Stimulated activated naive CD8-positive, alpha-beta T cell treated with anti-CD3 and anti-CD28 coated beads, Interleukin-15, Interleukin-2, amounts not matched to agents 100 ng/mL and 50 ng/mL, for 24 hours (primary cell): Measurements from ENCODE around the gene IGSF21.

Source experiments
- H3K27ac Mint-ChIP-seq: one replicate; pipeline ENCODE4 v1.8.0; 2021; ENCODE audit warnings: mild to moderate bottlenecking, mixed read lengths
- H3K27me3 Mint-ChIP-seq: one replicate; pipeline ENCODE4 v1.8.0; 2021; ENCODE audit warnings: mixed read lengths
- H3K36me3 Mint-ChIP-seq: one replicate; pipeline ENCODE4 v1.8.0; 2021; ENCODE audit warnings: low read depth, mixed read lengths
- H3K4me1 Mint-ChIP-seq: one replicate; pipeline ENCODE4 v1.8.0; 2021; ENCODE audit warnings: low read depth, mixed read lengths
- H3K4me3 Mint-ChIP-seq: one replicate; pipeline ENCODE4 v1.8.0; 2021; ENCODE audit warnings: mild to moderate bottlenecking, mixed read lengths
- H3K9me3 Mint-ChIP-seq: one replicate; pipeline ENCODE4 v1.8.0; 2021; ENCODE audit warnings: mixed read lengths

IGSF21 gene

GRCh38 chr1:18245647-18246046 lies 138.0 kb downstream of the IGSF21 start:
- no peaks in the 10 kb centered on the region for H3K36me3 Mint-ChIP-seq

DNA sequence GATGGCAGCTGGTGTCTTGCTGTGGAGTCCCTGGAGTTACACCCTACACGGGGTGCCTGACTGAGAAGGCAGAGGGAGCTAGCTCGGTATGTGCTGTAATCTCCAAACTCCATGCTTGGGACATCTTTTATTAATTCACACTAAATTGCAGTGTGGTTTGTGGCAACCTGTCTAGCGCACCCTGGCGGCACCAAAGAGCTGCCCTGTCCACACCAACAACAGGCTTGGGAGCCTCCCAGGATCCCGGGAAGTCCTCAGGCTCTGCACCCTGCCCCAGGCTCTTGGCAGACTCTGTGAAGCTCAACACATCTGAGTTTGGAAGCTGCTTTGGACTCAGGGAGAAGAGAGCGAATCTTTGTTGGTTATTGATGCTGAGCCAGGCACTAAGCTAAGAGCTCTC lies 138.9 kb downstream of the IGSF21 start:
- Mint-ChIP-seq H3K27me3 (peaks cover 9% of the 10 kb centered on the region), H3K27ac (no peak overlapping the region), H3K36me3 (no peaks in the 10 kb centered on the region), H3K9me3 (peaks cover 9% of the 10 kb centered on the region), H3K4me3 (no peak overlapping the region), H3K4me1 (no peaks in the 10 kb centered on the region)

More at GRCh38 chr1:18245647-18246046, 138.0 kb downstream of the IGSF21 start:
- Mint-ChIP-seq H3K4me3 (no peak overlapping the region), H3K27ac (no peak overlapping the region), H3K4me1 (no peaks in the 10 kb centered on the region), H3K27me3 (peaks cover 9% of the 10 kb centered on the region), H3K9me3 (peaks cover under 1% of the 10 kb centered on the region)

- Mint-ChIP-seq H3K27me3 (peaks cover 9% of the 10 kb centered on the region), H3K36me3 (no peaks in the 10 kb centered on the region), H3K27ac (no peak overlapping the region), H3K9me3 (peaks cover 10% of the 10 kb centered on the region), H3K4me3 (no peak overlapping the region), H3K4me1 (no peaks in the 10 kb centered on the region)
Measured at GRCh38 chr1:18247151-18247550, 139.6 kb downstream of the IGSF21 start.

- no peak overlapping the region for H3K4me3 Mint-ChIP-seq
- peaks cover 10% of the 10 kb centered on the region for H3K9me3 Mint-ChIP-seq
- H3K36me3 Mint-ChIP-seq, result no peaks in the 10 kb centered on the region
- no peak overlapping the region for H3K27ac Mint-ChIP-seq
- H3K4me1 Mint-ChIP-seq, result no peaks in the 10 kb centered on the region
- H3K27me3 Mint-ChIP-seq, result peaks cover 4% of the 10 kb centered on the region
Measured at GRCh38 chr1:18249631-18250030, 142.0 kb downstream of the IGSF21 start.

DNA sequence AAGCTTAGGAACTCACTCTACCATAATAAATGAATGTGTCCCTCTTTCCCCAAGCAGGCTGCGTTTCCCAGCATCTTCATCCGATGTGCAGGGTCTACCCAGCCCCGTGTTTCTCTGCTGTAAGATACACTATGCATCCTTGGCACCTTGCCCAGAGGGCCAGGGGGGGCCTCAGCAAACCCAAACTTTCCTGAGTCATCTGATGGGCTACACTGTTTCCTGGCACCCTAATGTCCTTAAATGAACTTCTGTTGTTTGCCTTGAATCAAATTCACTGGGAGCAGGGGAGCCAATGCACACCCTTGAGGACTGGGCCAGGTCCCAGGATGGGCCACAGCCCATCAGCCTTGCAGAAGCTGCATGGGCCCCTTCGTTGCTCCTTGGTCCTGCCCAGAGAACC lies 145.5 kb downstream of the IGSF21 start:
- Mint-ChIP-seq H3K27ac (no peak overlapping the region), H3K36me3 (no peaks in the 10 kb centered on the region), H3K9me3 (peaks cover 14% of the 10 kb centered on the region), H3K4me1 (no peaks in the 10 kb centered on the region), H3K27me3 (peaks cover 12% of the 10 kb centered on the region), H3K4me3 (no peak overlapping the region)

GRCh38 chr1:18256282-18257235 lies 149.0 kb downstream of the IGSF21 start:
- no peak overlapping the region for H3K4me3 Mint-ChIP-seq
- no peaks in the 10 kb centered on the region for H3K36me3 Mint-ChIP-seq
- H3K4me1 Mint-ChIP-seq, result no peaks in the 10 kb centered on the region
- H3K9me3 Mint-ChIP-seq, result peaks cover 5% of the 10 kb centered on the region
- peaks cover 12% of the 10 kb centered on the region for H3K27me3 Mint-ChIP-seq
- H3K27ac Mint-ChIP-seq, result no peak overlapping the region

- H3K4me1 Mint-ChIP-seq, result no peaks in the 10 kb centered on the region
- H3K27me3 Mint-ChIP-seq, result peaks cover 12% of the 10 kb centered on the region
- no peak overlapping the region for H3K27ac Mint-ChIP-seq
- peaks cover 4% of the 10 kb centered on the region for H3K9me3 Mint-ChIP-seq
- no peak overlapping the region for H3K4me3 Mint-ChIP-seq
- no peaks in the 10 kb centered on the region for H3K36me3 Mint-ChIP-seq
Measured at GRCh38 chr1:18257778-18258177, 150.2 kb downstream of the IGSF21 start.

- Mint-ChIP-seq H3K4me3 (no peak overlapping the region), H3K4me1 (no peaks in the 10 kb centered on the region), H3K9me3 (peaks cover 2% of the 10 kb centered on the region), H3K27ac (no peak overlapping the region), H3K27me3 (peaks cover 4% of the 10 kb centered on the region), H3K36me3 (no peaks in the 10 kb centered on the region)
Measured at GRCh38 chr1:18261891-18262290, 154.3 kb downstream of the IGSF21 start.

DNA sequence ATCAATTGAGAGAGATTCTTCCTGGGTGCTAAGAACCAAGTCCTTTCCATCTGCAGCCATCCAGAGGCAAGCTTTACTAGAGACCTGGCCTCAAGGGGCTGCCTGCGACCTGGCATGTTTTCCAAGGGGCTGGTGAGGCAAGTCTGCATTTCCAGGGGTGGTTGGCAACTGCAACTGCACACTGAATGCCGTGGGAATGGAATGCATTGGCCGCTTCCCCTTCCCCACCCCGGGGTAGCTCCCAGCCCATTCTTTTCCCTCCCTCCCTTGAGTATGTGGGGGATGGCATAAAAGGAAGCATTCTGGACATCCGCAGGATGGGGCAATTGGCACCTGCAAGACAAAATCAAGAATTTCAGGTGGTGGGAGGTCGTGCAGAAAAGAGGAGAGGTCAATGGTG lies 155.1 kb downstream of the IGSF21 start:
- H3K27ac Mint-ChIP-seq, result no peak overlapping the region
- no peaks in the 10 kb centered on the region for H3K4me1 Mint-ChIP-seq
- H3K4me3 Mint-ChIP-seq, result no peak overlapping the region
- no peaks in the 10 kb centered on the region for H3K9me3 Mint-ChIP-seq
- H3K27me3 Mint-ChIP-seq, result no peaks in the 10 kb centered on the region
- H3K36me3 Mint-ChIP-seq, result no peaks in the 10 kb centered on the region

GRCh38 chr1:18263547-18264120 lies 156.0 kb downstream of the IGSF21 start:
- H3K4me1 Mint-ChIP-seq, result no peaks in the 10 kb centered on the region
- H3K27ac Mint-ChIP-seq, result no peak overlapping the region
- H3K4me3 Mint-ChIP-seq, result no peak overlapping the region
- H3K9me3 Mint-ChIP-seq, result no peaks in the 10 kb centered on the region
- no peaks in the 10 kb centered on the region for H3K27me3 Mint-ChIP-seq
- no peaks in the 10 kb centered on the region for H3K36me3 Mint-ChIP-seq

GRCh38 chr1:18264450-18265039 lies 156.9 kb downstream of the IGSF21 start:
- H3K4me1 Mint-ChIP-seq, result no peaks in the 10 kb centered on the region

DNA sequence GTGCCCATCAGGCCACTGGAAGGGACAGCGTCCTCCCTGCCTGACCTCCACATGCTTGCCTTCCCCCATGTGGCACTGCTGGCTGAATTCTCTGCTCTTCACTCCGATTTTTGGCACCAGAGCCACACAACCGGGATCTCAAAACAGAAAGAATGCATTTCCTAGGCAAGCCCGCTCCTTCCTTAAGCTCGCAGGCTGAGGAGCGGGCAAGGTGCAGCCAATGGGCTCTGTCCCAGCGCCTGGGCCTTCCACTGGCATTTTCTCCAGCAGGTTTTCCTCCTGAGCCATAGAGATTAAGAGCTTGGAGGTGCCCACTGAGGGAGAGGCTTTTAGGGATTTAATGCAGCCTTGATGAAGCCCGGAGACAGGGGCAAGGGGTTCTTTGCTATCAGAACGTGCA lies 158.0 kb downstream of the IGSF21 start:
- no peaks in the 10 kb centered on the region for H3K36me3 Mint-ChIP-seq
- no peaks in the 10 kb centered on the region for H3K4me1 Mint-ChIP-seq
- H3K9me3 Mint-ChIP-seq, result no peaks in the 10 kb centered on the region
- H3K27ac Mint-ChIP-seq, result no peak overlapping the region
- no peaks in the 10 kb centered on the region for H3K27me3 Mint-ChIP-seq
- H3K4me3 Mint-ChIP-seq, result no peak overlapping the region

More at GRCh38 chr1:18264450-18265039, 156.9 kb downstream of the IGSF21 start:
- H3K36me3 Mint-ChIP-seq, result no peaks in the 10 kb centered on the region
- no peak overlapping the region for H3K4me3 Mint-ChIP-seq
- H3K9me3 Mint-ChIP-seq, result no peaks in the 10 kb centered on the region
- no peaks in the 10 kb centered on the region for H3K27me3 Mint-ChIP-seq
- H3K27ac Mint-ChIP-seq, result no peak overlapping the region

DNA sequence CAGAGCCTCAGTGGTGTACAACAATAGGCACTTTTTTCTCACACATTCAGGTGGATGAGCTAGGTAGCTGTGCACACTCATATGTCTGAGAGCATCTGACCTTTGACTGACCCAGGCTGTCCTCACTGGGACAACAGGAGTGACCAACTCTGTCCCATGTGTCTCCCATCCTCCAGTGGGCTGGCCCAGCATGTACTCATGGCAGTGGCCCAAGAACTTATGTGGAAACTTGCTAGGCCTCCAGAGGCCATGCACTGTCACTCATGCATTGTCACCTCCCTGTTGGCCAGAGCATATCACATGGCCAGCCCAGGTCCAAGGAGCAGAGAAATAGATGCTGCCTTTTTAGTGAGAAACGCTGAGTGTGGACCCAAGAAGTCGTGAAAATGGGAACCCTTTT lies 158.8 kb downstream of the IGSF21 start:
- H3K4me3 Mint-ChIP-seq, result no peak overlapping the region
- no peaks in the 10 kb centered on the region for H3K27me3 Mint-ChIP-seq

GRCh38 chr1:18271336-18271735 lies 163.7 kb downstream of the IGSF21 start:
- Mint-ChIP-seq H3K36me3 (no peaks in the 10 kb centered on the region), H3K9me3 (no peaks in the 10 kb centered on the region), H3K4me1 (no peaks in the 10 kb centered on the region), H3K4me3 (no peak overlapping the region), H3K27ac (no peak overlapping the region), H3K27me3 (no peaks in the 10 kb centered on the region)

More for the DNA sequence above, 158.8 kb downstream of the IGSF21 start:
- Mint-ChIP-seq H3K9me3 (no peaks in the 10 kb centered on the region), H3K4me1 (no peaks in the 10 kb centered on the region), H3K27ac (no peak overlapping the region), H3K36me3 (no peaks in the 10 kb centered on the region)

GRCh38 chr1:18278946-18279345 lies 171.3 kb downstream of the IGSF21 start:
- Mint-ChIP-seq H3K4me1 (no peaks in the 10 kb centered on the region), H3K36me3 (no peaks in the 10 kb centered on the region), H3K27me3 (peaks cover 21% of the 10 kb centered on the region), H3K9me3 (no peaks in the 10 kb centered on the region), H3K4me3 (no peak overlapping the region), H3K27ac (no peak overlapping the region)
